SU-DHL-6 (cell line): ENCODE results near the gene TFG.
"Not testable (repeated sequence)": the region's sequence is repeated elsewhere in the genome, so short reads cannot be mapped to it uniquely, and the experiment has no call there.

Experiments
- H2AFZ ChIP-seq: fragments of 200-600 bp; sonication (generic); 2 replicates; pipeline ENCODE4 v1.6.1; 2014; ENCODE audit warnings: low read depth, mild to moderate bottlenecking, moderate library complexity, mixed read lengths, antibody characterized with exemption, low read length; ENCODE audit not compliant: severe bottlenecking
- H3F3A ChIP-seq: fragments of 200-600 bp; shearing (Covaris generic); 2 replicates; pipeline ENCODE4 v1.6.0; 2016; ENCODE audit warnings: antibody characterized with exemption, mild to moderate bottlenecking; ENCODE audit not compliant: insufficient read depth
- H3K27ac ChIP-seq: fragments of 200-600 bp; sonication (generic); 2 replicates; pipeline ENCODE4 v1.5.1; 2016; ENCODE audit warnings: low read depth, mild to moderate bottlenecking, low read length, moderate library complexity, mixed read lengths
- H3K27me3 ChIP-seq: fragments of 200-600 bp; sonication (generic), shearing (Covaris generic); 2 replicates; pipeline ENCODE4 v1.6.0; 2014; ENCODE audit warnings: mild to moderate bottlenecking, low read length
- H3K36me3 ChIP-seq: fragments of 200-600 bp; sonication (generic); 2 replicates; pipeline ENCODE4 v1.6.1; 2014; ENCODE audit warnings: mild to moderate bottlenecking, low read length, mixed read lengths
- H3K4me2 ChIP-seq: fragments of 300-600, 200-600 bp; shearing (Covaris generic), sonication (generic); 2 replicates; pipeline ENCODE4 v1.6.0; 2014; ENCODE audit warnings: low read length, low read depth, mild to moderate bottlenecking; ENCODE audit not compliant: poor library complexity, severe bottlenecking
- H3K4me3 ChIP-seq: fragments of 200-600 bp; sonication (generic); 2 replicates; pipeline ENCODE4 v1.5.1; 2014; ENCODE audit warnings: antibody characterized with exemption, low read length, mild to moderate bottlenecking, mixed read lengths; ENCODE audit not compliant: insufficient read depth, poor library complexity, severe bottlenecking
- H3K79me2 ChIP-seq: fragments of 200-600 bp; sonication (generic); 2 replicates; pipeline ENCODE4 v1.6.1; 2014; ENCODE audit warnings: mild to moderate bottlenecking, low read length, moderate library complexity; ENCODE audit not compliant: insufficient read depth
- H3K9ac ChIP-seq: fragments of 200-600 bp; sonication (generic); 2 replicates; pipeline ENCODE4 v1.7.0; 2014; ENCODE audit warnings: mild to moderate bottlenecking, low read length
- H3K9me2 ChIP-seq: fragments of 200-600 bp; sonication (generic); replicated peaks from 2 replicates; pipeline ENCODE4 v1.6.1; 2014; ENCODE audit warnings: low read length; ENCODE audit not compliant: insufficient read depth
- H3K9me3 ChIP-seq: fragments of 200-600 bp; sonication (generic); 2 replicates; pipeline ENCODE4 v1.6.1; 2014; ENCODE audit warnings: low read length, mixed read lengths; ENCODE audit not compliant: insufficient read depth
- H4K20me1 ChIP-seq: fragments of 200-600 bp; sonication (generic); 2 replicates; pipeline ENCODE4 v1.6.1; 2014; ENCODE audit warnings: low read depth, mild to moderate bottlenecking, antibody characterized with exemption, low read length, moderate library complexity, mixed read lengths
- CTCF ChIP-seq: fragments of 200-600 bp; sonication (generic); IDR thresholded peaks from one replicate; pipeline ENCODE4 v1.5.1; 2017; ENCODE audit warnings: antibody characterized with exemption, mild to moderate bottlenecking, low read length, moderate library complexity; ENCODE audit not compliant: insufficient read depth, poor library complexity, severe bottlenecking
- EZH2phosphoT487 ChIP-seq: fragments of 200-600 bp; sonication (generic), shearing (Covaris generic); conservative IDR thresholded peaks from 2 replicates; pipeline ENCODE4 v1.6.1; 2018; ENCODE audit warnings: mild to moderate bottlenecking, antibody characterized with exemption, low read length, moderate library complexity, mixed read lengths

Gene TFG

GRCh38 chr3:100708989-100709841 lies at the start of gene TFG:
Gene TFG (plus strand): TSS chr3:100709494. CDS start chr3:100713686, 4,192 bp downstream.
- H3K36me3 ChIP-seq, result peaks cover 3% of the 10 kb centered on the region; the same call in 1 of the 2 replicates
- peaks cover 42% of the 10 kb centered on the region for H3K79me2 ChIP-seq
- no peaks in the 10 kb centered on the region for H3K9me3 ChIP-seq
- H3K4me2 ChIP-seq, result peak within 1 kb of the TSS; percentile 88
- H3K9me2 ChIP-seq, result no peaks in the 10 kb centered on the region
- H3K4me3 ChIP-seq, result peak within 1 kb of the TSS; percentile 83
- no peaks in the 10 kb centered on the region; the same call in 1 of the 2 replicates for H3F3A ChIP-seq
- H3K27ac ChIP-seq, result peak within 1 kb of the TSS; percentile 54
- H3K9ac ChIP-seq, result peak within 1 kb of the TSS; percentile 73
- H2AFZ ChIP-seq, result peak within 1 kb of the TSS; percentile 98
- peaks cover 15% of the 10 kb centered on the region for H4K20me1 ChIP-seq
- TF ChIP-seq CTCF, result no peak
- no peak for TF ChIP-seq EZH2phosphoT487
- no peaks in the 10 kb centered on the region for H3K27me3 ChIP-seq

- not testable (repeated sequence) for H4K20me1 ChIP-seq, H3K79me2 ChIP-seq, H3K27ac ChIP-seq, H3K9me3 ChIP-seq, H3K36me3 ChIP-seq, H3K27me3 ChIP-seq, H2AFZ ChIP-seq, H3K9ac ChIP-seq, H3K4me3 ChIP-seq, H3F3A ChIP-seq, H3K4me2 ChIP-seq, H3K9me2 ChIP-seq
Observed at GRCh38 chr3:100661294-100661693, 48.0 kb upstream of the TFG start.

- no peak overlapping the region for H3K4me2 ChIP-seq
- no peaks in the 10 kb centered on the region for H3K9me2 ChIP-seq
- H2AFZ ChIP-seq, result no peak overlapping the region
- H3F3A ChIP-seq, result no peaks in the 10 kb centered on the region
- no peak overlapping the region for H3K4me3 ChIP-seq
- TF ChIP-seq EZH2phosphoT487 (no peak), CTCF (no peak)
- no peak overlapping the region for H3K9ac ChIP-seq
- no peaks in the 10 kb centered on the region for H3K36me3 ChIP-seq
- H4K20me1 ChIP-seq, result no peaks in the 10 kb centered on the region
- no peak overlapping the region for H3K27ac ChIP-seq
- no peaks in the 10 kb centered on the region for H3K79me2 ChIP-seq
- no peaks in the 10 kb centered on the region for H3K9me3 ChIP-seq
- no peaks in the 10 kb centered on the region for H3K27me3 ChIP-seq
Observed at GRCh38 chr3:100662113-100662823, 47.0 kb upstream of the TFG start.

GRCh38 chr3:100665230-100665629 lies 44.1 kb upstream of the TFG start:
- Histone ChIP-seq H3K4me3 (no peak overlapping the region), H3K79me2 (no peaks in the 10 kb centered on the region), H3K9ac (no peak overlapping the region), H3F3A (no peaks in the 10 kb centered on the region), H3K9me3 (no peaks in the 10 kb centered on the region), H3K4me2 (no peak overlapping the region), H3K9me2 (no peaks in the 10 kb centered on the region), H4K20me1 (no peaks in the 10 kb centered on the region), H3K27me3 (no peaks in the 10 kb centered on the region), H3K27ac (no peak overlapping the region), H2AFZ (no peak overlapping the region), H3K36me3 (no peaks in the 10 kb centered on the region)
- TF ChIP-seq CTCF (no peak), EZH2phosphoT487 (no peak)

- not testable (repeated sequence) for H3K9me3 ChIP-seq, H3K36me3 ChIP-seq, H2AFZ ChIP-seq, H3K79me2 ChIP-seq, H4K20me1 ChIP-seq, H3K27me3 ChIP-seq, H3K9me2 ChIP-seq, H3F3A ChIP-seq, H3K4me2 ChIP-seq, H3K4me3 ChIP-seq, H3K9ac ChIP-seq, H3K27ac ChIP-seq
Observed at GRCh38 chr3:100666699-100667098, 42.6 kb upstream of the TFG start.
